HG03342 (cell line): Measurements from ENCODE around the gene DNMT3A.
A peak's percentile ranks its signal among the peaks of the same experiment; 100 is the strongest.

Source experiments
- ATAC-seq: cut with Tn5 transposase; IDR thresholded peaks from one replicate; pipeline ENCODE4 v1.9.1; 2021; ENCODE audit warnings: mild to moderate bottlenecking, moderate library complexity; ENCODE audit not compliant: unreplicated experiment

DNMT3A gene

DNA sequence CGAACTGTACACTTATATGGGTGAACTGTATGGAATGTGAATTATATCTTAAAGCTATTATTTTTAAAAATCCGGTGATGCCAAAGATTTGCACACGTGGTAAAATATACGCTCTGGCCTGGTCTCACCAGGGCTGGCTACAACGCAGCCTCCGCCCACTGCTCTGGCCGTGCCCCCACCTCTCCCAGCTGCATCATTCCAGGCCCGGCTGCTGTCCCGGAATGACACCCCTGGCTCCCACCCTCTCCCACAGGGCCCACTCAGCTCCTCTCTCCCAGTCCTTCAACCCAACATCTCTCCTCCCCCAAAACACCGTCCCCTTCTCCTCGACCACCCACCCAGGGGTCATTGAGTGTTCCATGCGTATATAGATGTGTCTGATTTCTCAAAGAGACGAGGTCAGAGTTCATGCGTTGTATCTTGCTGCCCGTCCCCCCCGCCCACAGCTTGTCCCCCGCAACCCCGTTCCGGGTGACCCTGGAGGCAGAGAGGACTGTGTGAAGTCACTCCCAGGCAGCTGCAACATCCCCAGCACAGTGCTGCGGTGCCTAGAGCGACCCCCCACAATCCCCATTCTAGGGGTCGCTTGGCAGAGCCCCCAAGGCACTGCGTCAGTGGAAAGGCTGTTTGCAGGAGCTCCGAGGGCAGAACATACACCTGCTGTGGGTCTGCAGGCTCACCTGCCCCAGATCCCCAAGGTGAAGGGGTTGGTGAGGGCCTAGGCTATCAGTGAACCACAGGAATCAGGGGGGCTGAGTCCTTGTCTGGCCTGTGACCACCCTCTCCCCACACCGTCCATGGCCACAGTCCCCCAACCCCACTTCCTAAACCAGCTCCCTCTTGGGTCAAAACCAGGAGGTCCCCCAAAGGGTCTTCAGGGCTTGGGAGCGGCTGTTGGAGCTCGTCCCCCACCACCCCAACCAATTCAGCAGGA lies 13.3 kb downstream of the DNMT3A start:
- ATAC-seq = no peak

DNA sequence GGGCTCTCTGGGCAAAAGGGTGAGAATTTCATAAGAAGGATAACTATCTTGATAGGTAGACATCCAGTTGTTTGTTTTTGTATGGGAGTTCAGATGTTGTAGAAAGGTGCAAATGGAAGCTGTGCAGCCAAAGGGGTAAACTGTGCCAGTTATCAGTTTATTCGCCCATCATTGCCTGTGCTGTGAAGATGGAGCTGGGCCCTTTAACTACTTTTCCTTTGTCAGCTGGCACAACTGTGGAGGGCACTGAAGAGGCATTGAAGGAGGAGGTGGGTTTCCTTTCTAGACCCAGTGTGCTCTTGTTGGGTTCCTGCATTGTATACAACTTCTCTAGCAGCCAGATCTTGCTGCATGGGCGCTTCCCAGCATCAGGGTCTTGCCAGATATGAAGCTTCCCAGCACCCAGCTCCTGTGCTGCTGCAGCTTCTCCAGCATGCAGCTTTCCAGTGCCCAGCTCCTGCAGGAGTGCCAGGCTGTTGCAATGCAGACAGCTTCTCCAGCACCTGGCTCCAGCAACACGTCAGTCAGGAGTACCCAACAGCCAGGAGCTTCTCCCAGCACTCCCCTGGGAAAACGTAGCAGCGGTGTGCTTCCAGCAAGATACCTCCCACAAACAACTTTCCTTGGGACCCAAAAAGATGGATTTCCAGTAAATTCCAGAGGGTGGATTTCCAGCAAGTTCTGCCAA lies 15.3 kb downstream of the DNMT3A start:
- ATAC-seq = no peak

DNA sequence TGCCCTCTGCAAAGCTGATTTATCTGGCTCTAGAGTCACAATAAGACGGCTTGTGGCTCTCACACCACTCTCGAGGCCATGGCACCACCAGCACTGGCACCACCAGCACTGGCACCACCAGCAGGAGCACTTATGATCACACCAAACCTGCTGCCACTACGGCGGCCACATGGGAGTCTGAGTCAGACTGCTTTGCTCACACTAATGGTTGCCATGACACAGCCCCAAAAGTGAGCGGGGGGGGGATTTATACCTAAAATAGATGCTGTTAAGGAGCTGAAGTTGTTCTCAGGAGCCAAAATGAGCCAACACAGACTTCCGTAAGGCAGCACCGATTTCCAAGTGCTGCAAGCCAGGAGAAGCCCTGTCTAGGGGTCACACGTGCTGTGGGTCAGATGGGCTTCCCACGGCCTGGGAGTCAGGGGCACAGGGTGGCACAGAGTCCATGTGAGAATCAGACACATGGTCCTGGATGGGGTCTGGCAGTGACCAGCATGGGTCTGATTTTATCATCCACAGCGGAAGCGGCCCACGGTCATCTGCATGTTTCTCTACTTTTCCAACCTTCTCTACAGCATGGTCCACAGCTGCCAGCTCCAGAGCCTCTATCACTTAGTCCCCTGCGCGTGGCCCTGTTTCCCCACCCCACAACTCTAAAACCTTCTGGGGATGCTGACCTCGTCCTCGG lies 16.7 kb downstream of the DNMT3A start:
- ATAC-seq = no peak

DNA sequence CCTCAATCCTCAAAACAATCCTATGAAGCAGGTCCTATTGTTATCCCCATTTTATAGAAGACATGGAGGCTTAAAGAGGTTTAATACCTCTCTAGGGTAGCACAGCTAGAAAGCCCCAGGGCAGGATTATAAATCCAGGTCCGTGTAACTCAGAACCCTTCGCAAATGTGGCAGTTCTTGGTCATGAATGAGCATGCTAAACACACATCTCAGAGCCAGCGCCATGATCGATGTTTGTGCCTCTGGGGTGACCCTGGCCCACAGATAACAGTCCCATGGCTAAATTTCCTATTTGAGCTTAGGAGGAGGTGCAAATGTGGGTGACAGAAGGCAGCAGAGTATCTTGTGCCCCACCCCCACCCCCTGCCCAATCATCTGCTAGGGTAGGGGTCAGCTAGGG lies 17.5 kb downstream of the DNMT3A start:
- ATAC-seq = no peak

DNA sequence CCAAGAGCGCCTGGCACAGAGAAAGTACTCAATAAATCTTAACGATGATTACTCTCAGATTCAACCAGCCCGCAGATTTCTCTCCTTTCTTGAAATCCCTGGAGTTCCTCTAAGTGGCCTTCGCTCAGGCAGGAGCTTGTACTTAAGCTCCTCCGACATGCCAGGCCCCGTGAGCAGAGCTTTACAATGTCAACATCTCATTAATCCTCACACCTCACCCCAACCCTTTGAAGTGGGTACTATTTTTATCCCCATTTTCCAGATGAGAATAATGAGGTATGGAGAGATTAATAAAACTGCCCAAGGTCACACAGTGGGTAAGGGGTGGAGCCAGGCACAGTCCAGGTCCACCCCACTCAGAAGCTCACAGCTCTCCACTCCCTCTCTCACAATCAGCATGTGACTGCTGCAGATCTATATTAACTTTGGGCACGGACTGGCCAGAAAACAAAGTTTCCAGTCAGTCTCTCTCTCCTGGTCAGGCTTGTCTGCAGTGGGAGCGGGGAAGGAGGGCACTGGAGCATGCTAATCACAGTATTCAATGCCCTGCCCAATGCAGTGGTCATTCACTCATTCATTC lies 18.0 kb downstream of the DNMT3A start:
- no peak for ATAC-seq

DNA sequence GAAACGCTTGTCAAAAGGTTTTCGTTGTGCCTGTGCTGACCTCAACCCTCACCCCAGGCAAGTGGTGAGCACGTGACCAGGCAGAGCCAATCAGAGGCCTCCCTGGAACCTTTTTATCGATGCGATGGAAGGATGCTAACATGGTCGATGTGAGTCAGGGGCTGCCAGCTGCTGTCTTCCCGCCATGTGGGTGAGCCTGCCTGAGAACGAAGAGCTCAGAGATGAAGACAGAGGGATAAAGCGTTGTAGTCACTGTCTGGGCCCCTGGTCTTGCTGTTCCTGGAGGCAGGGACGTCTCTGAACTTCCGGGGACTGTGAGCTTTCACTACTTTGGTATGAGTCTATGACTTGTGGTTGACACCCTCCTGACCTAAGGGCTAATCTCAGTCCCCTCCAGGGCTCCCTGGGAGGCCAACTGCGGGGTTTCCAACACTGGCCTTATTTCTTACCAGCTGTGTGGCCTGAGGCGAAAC lies 18.6 kb downstream of the DNMT3A start:
- ATAC-seq = peak; percentile 52

DNA sequence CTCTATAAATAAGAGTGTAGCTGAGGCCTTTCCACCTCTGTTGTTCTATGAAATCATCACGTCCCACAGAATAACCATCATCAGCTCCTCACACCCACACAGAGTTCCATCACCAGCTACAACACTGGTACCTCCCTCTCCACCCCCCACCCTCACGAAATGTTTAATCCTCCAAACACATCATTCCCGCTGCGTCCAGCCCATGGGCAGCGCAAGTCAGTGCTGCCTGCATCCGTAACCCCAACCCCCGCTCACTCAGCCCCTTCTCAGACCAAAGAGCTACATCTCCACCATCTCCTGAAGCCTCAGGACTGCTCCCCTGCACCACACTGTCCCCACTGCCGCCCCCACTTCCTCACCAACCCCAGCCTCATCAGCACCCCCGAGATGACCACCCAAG lies 19.4 kb downstream of the DNMT3A start:
- no peak for ATAC-seq

DNA sequence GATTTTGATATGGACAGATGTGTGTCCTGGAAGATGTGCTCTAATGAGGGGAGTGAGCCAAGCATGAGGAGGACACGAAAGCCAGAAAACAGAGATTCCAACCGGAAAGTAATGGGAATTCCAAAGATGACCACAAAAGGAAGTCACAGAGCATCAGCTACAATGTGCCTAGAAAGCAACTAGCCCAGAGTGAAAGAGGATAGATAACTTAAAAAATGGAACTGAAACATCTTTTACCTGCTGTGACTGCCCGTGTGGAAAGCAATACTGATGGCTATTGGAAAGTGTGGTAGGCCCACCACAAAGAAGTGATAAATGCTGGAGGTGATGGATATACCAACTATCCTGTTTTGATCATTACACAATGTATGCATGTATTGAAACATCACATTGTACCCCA lies 21.6 kb downstream of the DNMT3A start:
- no peak for ATAC-seq

DNA sequence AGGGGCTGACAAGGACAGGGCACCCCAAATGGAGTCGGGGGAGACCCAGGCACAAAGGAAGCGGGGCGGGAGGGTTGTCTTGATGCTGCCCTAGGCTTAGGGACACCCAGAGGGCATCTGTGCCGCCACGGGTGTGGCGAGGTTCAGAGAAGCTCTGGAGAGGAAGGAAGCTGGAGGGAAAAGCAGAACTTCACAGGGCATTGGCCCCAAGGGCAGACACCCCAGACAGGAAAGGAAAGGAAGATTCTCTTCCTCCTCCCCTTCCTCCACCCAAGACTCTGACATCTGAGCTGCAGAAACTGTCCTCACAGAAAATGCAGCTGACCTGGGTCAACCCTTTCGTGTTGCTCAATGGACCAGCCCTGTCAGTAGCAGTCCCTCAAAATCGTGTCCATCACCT lies 25.6 kb downstream of the DNMT3A start:
- no peak for ATAC-seq

DNA sequence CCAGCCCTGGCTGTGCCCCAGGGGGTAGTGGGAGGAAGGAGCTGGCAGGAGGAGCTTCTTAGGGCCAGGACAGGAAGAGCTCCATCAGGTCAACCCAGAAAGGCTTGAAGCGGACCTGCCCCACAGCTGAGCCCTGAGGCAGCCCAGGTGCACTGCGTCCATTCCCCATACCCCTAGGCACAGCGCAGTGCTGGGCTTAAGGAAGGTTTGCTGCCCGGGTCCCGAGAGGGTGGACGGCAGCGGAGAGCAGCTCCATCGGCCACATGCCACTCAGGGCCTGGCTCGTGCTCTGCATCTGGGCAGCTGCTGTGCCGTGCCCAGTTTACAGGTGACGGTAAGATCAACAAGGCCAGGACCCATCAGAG lies 26.4 kb downstream of the DNMT3A start:
- no peak for ATAC-seq

DNA sequence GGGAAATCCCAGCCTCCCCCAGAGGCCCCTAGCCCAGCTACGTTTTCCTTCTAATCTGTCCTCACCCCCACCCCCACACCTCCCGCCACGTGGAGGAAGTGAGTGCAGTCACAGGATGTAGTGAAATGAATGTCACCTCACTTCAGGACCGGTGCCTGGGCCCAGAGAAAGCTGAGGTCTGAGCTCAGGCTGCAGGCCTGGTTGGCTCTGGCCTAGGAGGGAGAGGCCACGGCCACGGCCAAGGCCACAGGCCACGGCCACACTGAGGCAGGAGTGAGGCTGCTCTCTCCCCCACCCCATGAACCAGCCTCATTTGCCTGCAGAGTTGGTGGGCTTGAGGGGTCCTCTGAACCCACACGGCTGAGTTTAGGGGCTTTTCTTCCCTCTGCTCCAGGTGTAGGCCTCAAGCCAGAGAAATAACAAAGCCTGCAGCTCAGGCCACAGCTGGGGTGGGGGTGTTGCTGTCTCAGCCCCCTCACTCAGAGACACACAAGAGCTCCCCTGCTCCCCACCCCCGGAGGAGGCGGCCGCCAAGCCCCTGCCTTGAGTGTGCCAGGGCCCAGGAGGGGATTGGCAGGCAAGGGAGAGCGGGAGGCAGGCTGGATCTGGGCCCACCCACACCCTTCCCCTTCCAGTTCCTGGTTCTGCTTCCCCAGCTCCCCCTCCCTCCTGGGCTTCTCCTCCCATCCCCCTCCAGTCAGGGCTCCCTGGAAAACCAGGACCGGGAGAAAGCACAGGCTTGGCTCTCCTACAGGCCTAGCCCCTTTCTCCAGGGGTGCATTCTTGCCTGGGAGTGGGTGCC lies 27.0 kb downstream of the DNMT3A start:
- peak; percentile 83 for ATAC-seq

DNA sequence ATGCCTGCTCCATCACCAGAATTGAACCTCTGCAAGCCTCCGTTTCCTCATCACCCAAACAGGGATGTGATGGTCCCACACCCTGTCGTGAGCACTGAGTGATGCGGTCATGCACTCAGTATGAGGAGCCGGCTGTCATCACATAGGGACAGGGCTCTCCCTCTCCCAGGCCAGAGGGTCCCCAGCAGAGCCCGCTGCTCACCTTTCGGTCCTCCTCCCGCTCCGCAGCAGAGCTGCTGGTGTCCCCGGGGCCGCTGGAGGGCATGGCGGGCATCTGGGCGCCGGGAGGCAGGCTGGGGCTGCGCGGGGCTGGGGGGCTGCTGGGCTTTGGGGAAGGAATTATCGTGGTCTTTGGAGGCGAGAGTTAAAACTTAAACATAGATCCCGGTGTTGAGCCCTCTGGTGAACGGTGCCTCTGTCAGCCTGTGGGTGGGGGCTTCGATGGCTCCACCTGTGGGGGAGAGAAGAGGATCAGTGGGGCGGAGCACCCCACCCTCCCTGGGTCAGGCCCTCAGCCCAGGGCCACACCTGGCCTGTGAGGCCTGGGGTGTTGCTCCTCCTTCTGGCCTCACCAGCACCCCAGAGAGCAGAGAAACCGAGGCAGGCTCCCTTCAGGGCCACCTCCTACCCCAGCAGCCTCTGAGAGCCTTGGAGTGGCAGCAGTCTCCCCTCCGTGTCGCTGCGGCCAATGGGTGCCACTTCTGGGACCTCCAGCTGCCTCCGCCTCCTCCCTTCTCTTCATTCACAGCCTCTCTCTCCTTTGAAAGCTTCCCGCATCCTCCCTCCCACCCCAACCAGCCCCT lies 27.8 kb downstream of the DNMT3A start:
- peak; percentile 12 for ATAC-seq

DNA sequence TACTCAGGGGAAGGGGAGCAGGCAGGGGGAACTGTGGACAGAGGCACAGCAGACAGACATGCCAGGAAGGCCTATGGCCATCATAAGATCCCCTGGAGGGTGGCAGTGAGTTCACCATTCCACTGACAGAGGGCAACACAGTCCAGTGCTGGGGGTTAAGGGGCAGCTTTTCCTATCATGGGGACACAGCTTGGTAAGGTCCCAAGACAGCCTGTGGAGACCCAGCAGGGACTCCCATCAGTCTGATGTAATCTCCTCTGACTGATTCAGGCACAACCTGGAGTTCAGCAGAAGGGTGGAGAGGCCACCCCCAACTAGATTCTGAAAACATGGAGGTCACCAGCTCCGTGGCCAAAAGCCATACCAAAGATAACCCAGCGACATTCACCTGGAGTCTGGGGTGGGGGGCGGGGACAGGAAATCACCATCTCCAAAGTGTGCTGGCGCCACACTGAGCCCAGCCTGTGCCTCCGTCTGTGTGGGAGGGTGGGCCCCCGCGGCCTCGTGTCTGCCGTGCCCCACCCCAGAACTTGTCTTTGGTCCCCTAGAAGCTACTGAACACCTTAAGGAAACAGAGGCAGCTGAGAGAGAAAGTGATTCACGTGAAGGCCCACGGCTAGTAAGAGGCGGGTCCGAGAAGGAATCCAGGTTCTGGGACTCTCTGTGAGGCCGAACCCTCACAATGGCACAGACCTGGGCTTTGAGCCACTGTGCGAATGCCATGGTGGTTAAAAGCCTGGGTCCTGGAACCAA lies 28.6 kb downstream of the DNMT3A start:
- no peak for ATAC-seq

DNA sequence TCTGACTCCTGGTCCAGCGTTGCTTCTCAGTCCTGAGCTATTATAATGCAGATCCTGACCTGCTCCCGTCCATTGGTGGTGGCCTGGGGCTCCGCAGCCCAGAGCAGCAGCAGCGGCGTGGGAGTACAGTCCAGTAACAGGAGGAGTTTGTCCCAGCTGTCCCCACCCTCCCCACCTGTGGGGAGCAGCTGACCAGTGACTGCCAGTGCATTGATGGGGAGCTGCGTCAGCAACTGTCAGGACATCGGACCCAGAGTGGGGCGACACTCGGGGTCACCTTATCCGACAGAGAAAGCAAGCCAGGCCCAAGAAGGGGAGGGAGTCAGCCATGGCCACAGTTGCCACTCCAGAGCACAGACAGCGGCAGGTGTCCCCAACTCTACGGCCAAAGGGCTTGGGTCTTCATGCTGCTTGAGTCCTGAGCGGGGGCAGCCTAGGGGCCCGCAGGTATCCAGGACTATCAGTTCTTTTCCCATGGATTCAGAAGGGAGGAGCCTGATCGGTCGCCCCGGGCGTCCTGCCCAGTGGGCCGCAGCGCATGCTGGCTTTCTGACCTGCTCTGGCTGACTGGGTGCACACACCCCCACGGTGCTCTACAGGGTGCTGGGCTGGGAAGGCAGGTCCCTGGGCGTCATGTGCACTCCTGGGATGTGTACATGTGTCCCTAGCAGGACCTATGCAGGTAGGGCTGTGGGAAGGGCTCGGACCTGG lies 29.7 kb downstream of the DNMT3A start:
- no peak for ATAC-seq

DNA sequence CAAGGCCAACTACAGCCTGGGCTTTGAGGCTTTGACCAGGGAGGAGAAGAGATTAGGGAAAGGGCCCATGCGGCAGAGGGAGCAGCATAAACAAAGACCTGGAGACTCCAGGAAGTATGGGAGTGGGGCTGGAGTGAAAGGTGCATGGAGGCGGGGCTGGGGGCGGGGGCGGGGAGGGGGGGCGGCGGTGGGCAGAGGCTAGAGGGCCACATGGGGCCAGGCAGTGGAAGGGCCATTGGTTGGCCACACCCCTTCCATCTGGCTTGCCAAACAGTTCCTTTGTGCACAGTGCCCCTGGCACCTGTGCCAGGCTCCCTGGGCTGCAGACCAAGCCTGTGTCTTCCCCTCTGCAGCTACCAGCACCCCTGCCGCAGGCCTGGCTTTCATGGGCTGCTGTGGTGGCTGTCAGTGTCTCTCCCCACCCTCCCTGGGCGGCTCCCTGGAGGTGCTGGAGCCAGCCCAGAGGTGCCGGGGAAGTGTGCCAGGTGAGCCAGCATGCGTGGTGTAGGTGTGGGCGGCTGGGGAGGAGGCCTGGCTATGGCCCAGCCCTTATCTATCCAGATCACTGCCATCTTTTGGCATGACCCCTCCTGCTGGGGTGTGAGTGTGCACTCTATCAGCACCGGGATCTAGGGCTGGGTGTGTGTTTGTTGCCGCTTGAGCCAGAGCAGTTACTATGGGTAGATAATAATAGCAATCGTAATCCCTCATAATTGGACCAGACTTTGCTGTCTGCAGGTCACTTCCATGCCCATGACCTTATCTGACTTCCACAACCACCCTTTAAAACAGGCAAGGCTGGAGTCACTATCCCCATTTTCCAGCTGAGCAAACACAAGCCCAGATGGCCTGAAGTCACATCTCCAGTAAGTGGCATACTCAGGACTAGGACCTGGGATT lies 30.5 kb downstream of the DNMT3A start:
- no peak for ATAC-seq

DNA sequence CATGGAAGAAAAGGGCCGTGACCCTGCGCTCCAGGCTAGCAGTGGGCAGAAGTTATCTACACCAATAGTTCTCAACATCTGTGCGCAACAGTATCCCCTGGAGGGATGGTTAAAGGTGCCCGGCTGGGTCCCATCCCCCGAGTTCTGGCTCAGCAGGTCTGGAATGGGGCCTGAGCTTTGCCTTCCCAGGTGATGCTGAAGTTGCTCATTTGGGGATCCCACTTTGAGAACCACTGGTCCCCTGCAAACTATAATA lies 31.1 kb downstream of the DNMT3A start:
- ATAC-seq = no peak

DNA sequence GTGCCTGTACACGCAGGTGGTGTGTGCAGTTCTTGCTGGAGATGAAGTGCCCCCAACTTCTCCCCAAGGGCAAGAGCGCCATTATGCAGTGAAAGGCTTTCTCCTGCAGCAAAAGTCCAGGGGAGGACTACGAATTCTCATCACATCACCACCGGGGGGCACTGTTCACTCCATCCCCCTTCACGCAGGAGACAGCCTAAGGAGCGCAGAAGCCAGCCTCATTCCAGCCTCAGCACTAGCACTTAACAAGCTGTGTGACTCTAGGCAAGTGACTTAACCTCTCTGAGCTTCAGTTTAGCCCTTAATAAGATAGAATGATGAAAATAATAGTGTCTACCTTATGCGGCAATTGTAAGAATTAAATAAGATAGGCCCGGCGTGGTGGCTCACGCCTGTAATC lies 32.3 kb downstream of the DNMT3A start:
- ATAC-seq = no peak

DNA sequence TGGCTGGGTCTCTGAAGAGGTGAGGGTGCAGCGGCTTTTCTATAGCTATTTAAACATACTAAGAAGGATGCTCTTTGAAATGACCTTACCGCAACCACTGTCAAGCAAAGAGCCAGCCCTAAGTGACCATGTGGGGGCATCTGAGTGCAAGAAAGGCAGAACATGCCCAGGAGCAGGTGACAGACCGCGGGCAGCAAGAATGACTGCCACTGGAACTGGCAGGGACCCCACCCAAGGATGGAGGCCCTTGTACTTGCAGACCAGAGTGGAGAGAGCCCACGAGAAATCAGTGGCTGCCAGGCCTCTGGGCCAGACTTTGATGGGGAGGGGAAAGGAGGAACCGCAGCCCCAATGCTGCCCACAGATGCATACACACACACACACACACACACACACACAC lies 33.1 kb downstream of the DNMT3A start:
- no peak for ATAC-seq
